ENCODE measurements around the gene ZNF516.
"Not testable (repeated sequence)": the region's sequence is repeated elsewhere in the genome, so short reads cannot be mapped to it uniquely, and the experiment has no call there.

ZNF516 gene, protein sequence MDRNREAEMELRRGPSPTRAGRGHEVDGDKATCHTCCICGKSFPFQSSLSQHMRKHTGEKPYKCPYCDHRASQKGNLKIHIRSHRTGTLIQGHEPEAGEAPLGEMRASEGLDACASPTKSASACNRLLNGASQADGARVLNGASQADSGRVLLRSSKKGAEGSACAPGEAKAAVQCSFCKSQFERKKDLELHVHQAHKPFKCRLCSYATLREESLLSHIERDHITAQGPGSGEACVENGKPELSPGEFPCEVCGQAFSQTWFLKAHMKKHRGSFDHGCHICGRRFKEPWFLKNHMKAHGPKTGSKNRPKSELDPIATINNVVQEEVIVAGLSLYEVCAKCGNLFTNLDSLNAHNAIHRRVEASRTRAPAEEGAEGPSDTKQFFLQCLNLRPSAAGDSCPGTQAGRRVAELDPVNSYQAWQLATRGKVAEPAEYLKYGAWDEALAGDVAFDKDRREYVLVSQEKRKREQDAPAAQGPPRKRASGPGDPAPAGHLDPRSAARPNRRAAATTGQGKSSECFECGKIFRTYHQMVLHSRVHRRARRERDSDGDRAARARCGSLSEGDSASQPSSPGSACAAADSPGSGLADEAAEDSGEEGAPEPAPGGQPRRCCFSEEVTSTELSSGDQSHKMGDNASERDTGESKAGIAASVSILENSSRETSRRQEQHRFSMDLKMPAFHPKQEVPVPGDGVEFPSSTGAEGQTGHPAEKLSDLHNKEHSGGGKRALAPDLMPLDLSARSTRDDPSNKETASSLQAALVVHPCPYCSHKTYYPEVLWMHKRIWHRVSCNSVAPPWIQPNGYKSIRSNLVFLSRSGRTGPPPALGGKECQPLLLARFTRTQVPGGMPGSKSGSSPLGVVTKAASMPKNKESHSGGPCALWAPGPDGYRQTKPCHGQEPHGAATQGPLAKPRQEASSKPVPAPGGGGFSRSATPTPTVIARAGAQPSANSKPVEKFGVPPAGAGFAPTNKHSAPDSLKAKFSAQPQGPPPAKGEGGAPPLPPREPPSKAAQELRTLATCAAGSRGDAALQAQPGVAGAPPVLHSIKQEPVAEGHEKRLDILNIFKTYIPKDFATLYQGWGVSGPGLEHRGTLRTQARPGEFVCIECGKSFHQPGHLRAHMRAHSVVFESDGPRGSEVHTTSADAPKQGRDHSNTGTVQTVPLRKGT

DNA sequence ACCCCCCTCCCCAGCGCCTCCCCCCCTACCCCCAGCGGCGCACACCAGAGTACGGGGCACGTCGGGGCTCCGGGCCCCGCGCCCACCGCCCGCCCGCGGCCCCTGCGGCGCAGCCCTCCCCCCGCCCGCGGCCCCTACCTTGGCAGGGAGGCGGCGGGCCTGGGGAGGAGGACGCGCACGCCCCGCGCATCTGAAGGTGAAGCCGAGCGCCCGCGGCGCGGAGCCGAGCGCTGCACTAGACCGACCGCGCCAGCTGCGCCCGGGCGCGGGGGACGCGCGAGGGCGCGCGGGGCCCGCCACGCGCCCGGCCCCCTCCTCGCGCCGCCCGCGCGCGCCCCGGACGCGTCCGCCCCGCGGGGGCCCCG, at the start of gene ZNF516:
TSS of gene ZNF516 (minus strand) at position 237 of the 365 bp plus-strand sequence. CDS start 52,188 bp downstream, outside the sequence.
- no peak for DNase-seq

- no peak for DNase-seq
These were observed 43.8 kb upstream of the ZNF516 start for GRCh38 chr18:76538846-76539245.

- no peak for DNase-seq
These were observed 42.6 kb upstream of the ZNF516 start for GRCh38 chr18:76537621-76538020.

DNA sequence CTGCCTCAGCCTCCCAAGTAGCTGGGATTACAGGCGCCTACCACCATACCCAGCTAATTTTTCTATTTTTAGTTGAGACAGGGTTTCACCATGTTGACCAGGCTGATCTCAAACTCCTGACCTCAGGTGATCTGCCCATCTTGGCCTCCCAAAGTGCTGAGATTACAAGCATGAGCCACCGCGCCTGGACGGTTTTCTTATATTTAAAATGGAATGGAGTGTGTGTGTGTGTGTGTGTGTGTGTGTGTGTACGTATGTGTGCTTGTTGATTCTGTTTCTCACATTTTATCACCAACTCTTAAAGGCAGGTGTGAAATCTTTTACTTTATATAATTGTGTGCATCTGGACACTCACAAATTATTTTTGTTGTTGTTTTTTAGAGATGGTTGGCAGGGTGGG, 41.6 kb upstream of the ZNF516 start:
- DNase-seq = not testable (repeated sequence)

GRCh38 chr18:76532875-76533274, 37.8 kb upstream of the ZNF516 start:
- DNase-seq = no peak

GRCh38 chr18:76530846-76531245, 35.8 kb upstream of the ZNF516 start:
- DNase-seq = no peak

DNA sequence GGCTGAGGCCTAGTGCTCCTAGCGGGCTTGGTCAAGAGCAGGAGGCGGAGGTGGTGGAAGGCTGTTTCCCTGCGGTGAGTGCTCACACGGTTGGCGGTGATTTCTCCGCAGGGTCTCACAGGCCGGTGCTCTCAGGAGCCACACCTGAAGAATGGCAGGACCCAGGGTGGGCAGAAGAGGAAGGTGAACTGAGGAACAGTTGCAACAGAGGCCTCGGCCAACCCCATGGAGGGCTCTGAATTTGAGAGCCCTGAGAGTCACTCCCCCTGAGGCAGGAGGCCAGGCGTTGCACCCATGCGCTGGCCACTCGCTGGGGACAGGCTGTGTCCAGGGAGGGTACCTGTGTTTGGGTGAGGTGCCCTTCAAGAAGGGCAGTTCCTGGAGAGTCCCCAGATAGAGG, 35.3 kb upstream of the ZNF516 start:
- no peak for DNase-seq

- no peak for DNase-seq
These were observed 34.4 kb upstream of the ZNF516 start for GRCh38 chr18:76529433-76529811.

DNA sequence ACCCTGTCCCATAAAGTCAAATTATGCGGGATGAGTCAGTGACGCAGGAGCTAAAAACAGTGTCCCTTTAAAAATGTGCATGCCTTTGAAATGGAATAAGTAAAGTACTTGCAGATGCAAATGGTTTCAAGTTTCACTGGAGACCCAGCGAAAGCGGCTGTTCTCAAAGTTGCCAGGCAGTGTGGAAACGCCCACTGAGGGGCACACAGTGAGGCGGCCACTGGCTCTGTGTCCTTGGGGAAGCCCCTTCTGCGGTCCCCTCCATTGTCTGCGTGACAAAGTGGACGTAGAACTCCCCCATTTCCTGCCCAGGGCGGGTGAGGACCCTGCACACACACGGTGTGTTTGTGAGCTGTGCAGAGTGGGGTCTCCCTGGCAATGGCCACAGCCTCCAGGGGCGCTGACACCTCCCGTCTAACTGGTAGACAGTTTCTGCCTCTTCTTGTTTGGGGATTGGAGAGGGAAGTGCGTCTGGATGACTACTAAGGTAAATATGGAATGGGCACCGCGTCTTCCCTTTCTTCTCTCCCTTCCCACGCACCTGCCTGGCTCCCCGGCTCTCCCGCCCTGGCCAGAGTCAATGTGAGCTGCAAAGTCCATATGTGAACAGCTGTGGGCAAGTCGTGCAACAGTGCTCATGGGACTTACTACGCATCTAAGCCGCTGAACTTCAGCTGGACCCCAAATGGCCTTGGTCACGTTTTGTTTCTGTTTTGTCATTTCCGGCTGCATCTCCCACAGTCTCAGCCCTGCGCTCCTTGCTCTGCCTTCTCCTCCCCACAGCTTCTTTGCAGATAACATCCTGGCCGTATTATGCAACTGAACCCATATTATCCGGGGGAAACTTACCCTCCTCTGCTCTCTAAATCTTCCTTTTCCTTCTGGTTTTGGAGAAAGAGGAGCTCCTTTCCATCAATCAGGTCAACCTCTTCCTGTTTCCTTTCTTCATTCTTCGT, 33.7 kb upstream of the ZNF516 start:
- no peak for DNase-seq

- no peak for DNase-seq
These were observed 30.9 kb upstream of the ZNF516 start for GRCh38 chr18:76525911-76526310.

- DNase-seq = no peak
These were observed 30.1 kb upstream of the ZNF516 start for GRCh38 chr18:76524900-76525698.

- DNase-seq = no peak
These were observed 29.4 kb upstream of the ZNF516 start for GRCh38 chr18:76524477-76524876.

- no peak for DNase-seq
These were observed 27.5 kb upstream of the ZNF516 start for GRCh38 chr18:76522551-76522950.

- no peak for DNase-seq
These were observed 27.1 kb upstream of the ZNF516 start for GRCh38 chr18:76522122-76522503.

DNA sequence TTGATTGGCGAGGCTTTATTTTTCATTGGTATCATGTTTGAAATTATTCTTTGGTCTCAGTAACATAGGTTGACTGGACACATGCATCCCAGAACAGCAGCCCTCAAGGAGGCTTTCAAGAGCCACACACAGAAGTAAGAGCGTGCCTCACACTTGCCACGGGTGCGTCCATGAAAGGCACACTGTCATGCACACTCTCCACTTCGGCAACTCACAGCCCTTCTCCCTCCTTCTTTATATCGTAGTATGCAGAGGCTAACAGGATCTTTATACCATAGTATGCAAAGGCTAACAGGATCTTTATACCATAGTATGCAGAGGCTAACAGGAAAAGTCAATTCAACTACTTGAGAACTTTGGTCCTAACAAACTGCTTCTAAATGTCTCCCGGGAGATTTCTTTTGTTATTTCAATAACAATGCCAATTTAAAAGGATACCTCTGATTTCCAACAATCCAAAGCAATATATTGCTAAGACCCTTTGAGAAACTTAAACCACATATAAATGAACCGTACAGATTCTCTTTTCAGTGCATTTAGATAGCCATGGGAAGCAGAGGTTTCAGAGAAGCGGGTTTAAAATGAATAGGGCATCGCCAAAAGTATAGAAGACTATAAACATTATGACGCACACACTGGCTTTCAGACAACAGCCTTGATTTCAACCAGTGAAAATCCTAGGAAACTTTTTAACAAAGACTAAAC, 26.5 kb upstream of the ZNF516 start:
- DNase-seq = no peak

DNA sequence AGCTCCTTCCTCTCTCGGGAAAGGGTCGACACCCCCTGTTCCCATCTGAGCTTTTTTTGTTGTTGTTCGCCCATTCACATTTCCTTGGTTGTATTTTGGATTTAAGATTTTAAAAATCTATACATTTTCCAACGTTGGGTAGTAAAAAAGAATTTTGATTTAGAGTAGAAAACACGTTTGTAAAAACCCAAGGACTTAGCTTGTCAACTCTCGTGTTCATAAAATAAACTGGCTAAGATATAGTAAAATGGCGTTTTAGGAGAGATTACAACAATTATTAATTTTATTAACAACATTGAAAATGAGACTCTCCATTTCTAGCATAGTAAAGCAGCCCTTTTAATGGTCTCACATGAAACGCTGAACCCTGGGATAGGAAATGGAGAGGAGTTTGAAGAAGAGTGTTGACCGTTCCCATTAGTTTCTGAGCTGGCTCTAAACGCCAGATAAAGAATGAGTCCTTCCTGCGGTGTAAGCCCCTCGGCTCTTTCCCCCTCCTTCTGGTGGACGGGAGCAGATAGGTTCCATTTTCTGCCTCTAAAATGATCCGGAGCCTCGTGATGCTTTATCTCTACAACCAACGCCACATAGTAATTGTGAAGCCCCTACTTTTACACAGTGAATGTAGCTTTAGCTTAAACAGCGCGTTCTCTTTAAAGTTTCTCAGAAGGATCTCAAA, 24.0 kb upstream of the ZNF516 start:
- no peak for DNase-seq

GRCh38 chr18:76518123-76518859, 23.2 kb upstream of the ZNF516 start:
- DNase-seq = no peak

DNA sequence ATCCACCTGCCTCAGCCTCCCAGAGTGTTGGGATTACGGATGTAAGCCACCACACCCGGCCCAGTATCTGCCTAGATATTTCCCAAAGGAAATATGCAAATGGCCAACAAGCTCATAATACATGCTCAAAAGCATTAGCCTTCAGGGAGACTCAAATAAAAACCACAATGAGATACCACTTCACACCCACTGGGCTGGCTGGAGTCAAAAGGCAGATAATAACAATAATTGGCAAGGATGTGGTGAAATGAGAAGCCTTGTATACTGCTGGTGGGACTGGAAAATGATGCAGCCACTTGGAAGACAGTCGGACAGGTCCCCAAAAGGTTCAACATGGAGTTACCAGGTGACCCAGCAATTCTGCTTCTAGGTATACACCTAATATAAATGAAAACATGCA, 20.5 kb upstream of the ZNF516 start:
- no peak for DNase-seq

GRCh38 chr18:76514573-76514972, 19.5 kb upstream of the ZNF516 start:
- DNase-seq = no peak

Measured in stimulated activated CD4-positive, alpha-beta T cell treated with anti-CD3 and anti-CD28 coated beads, Interleukin-1b, Interleukin-23, amount 100 ng/mL, for 48 hours (primary cell).